ENCODE results near the gene ARSJ. TPM values are rescaled to one million over a fixed set of nuclear protein-coding genes. Genes with fewer than 3 reads are reported as not detected.
"Not testable (repeated sequence)": the region's sequence is repeated elsewhere in the genome, so short reads cannot be mapped to it uniquely, and the experiment has no call there.

The ARSJ gene
- total and polyA plus RNA-seq, 9 donors: 2.4 to 6.9 (median 4.3) TPM

DNA sequence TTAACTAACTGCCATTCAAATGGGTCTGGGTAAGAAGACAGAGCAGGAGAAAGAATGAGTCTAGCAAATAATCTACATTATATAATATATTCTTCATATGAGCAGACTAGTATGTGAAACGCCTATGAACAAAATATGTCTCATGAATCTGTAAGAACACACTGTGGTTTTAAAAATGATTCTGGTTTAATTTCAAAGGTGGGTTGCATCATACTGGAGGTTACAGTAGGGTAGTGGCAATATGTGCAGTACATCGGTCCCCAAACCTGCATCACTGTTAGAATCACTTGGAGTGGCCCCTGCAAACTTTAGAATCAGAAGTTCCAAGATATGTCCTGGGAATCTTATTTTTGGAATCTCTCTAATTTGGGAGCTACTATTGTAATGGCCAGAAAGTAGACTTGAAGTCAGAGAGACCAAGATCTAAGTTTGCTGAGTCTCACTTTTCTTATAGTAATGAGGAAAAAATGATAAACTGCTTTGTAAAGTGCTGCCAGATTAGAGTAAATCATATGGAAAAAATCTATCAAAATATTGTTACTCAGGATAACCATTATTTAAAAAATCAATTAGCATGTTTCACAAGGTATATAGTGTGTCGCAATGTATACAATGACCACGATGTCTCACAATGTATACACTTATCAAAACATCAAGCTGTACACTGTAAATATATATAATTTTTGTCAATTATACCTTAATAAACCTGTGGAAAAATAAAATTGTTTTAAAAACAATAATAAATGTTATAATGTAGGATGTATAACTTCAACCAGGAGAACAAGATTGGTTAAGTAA lies 37.9 kb upstream of the ARSJ start:
- DNase-seq: no peak
- H3K27me3 ChIP-seq (ENCODE audit: control insufficient read depth, insufficient read depth, low read length): no peaks in the 10 kb centered on the region
- no peaks in the 10 kb centered on the region for H3K4me1 ChIP-seq (ENCODE audit: control insufficient read depth, insufficient read depth, low read length)
- no peaks in the 10 kb centered on the region for H3K36me3 ChIP-seq (ENCODE audit: control insufficient read depth, insufficient read depth, low read length)
- WGBS (ENCODE audit: insufficient coverage): 100% methylated on average over 1 of the region's 4 CpGs
- no peak overlapping the region for H3K27ac ChIP-seq (ENCODE audit: low read length)
- H3K4me3 ChIP-seq (ENCODE audit: low read length): no peak overlapping the region
- H3K9me3 ChIP-seq (replicated peaks; ENCODE audit: control insufficient read depth, low read depth, low read length): no peaks in the 10 kb centered on the region

DNA sequence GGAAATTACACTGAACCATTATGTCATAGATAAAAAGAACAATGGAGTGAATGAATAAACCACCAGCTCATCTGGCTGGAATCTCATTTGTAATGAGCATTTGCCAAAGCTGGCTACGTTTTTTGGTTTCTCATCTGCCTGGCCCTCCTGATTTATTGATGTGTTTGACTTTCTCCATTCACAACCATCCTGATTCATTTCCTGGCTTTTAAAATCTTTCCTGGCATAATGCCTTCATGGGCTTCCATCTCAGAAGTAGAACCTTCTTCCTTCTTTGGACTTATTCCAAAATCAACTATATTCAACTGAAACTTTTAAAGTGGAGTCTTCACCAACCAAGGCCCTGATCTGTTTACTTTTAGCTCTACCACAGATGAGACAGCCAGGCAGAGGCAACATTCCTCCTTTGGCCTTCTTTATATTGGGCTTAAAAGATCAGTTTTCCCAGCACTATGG lies 36.0 kb upstream of the ARSJ start:
- Histone ChIP-seq H3K36me3 (ENCODE audit: control insufficient read depth, insufficient read depth, low read length) (no peaks in the 10 kb centered on the region), H3K27me3 (ENCODE audit: control insufficient read depth, insufficient read depth, low read length) (no peaks in the 10 kb centered on the region), H3K4me3 (ENCODE audit: low read length) (no peak overlapping the region), H3K9me3 (replicated peaks; ENCODE audit: control insufficient read depth, low read depth, low read length) (no peaks in the 10 kb centered on the region), H3K27ac (ENCODE audit: low read length) (no peak overlapping the region), H3K4me1 (ENCODE audit: control insufficient read depth, insufficient read depth, low read length) (no peaks in the 10 kb centered on the region)
- WGBS (ENCODE audit: insufficient coverage): 100% methylated on average over 1 of the region's 1 CpG
- no peak for DNase-seq

DNA sequence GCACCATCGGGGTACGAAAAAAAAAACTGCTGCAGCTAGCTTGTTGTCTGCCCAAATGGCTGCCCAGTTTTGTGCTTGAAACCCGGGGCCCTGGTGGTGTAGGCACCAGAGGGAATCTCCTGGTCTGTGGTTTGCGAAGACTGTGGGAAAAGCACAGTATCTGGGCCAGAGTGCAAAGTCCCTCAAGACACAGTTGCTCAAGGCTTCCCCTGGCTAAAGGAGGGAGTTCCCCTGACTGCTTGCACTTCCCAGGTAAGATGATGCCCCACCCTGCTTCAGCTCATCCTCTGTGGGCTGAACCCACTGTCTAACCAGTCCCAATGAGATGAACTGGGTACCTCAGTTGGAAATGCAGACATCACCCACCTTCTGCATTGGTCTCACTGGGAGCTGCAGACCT lies 33.8 kb upstream of the ARSJ start:
- H3K27ac ChIP-seq (ENCODE audit: low read length); H3K27me3 ChIP-seq (ENCODE audit: control insufficient read depth, insufficient read depth, low read length); H3K36me3 ChIP-seq (ENCODE audit: control insufficient read depth, insufficient read depth, low read length); H3K4me1 ChIP-seq (ENCODE audit: control insufficient read depth, insufficient read depth, low read length); H3K9me3 ChIP-seq (replicated peaks; ENCODE audit: control insufficient read depth, low read depth, low read length); H3K4me3 ChIP-seq (ENCODE audit: low read length); DNase-seq: not testable (repeated sequence)
- 100% methylated on average over 4 of the region's 4 CpGs for WGBS (ENCODE audit: insufficient coverage)

DNA sequence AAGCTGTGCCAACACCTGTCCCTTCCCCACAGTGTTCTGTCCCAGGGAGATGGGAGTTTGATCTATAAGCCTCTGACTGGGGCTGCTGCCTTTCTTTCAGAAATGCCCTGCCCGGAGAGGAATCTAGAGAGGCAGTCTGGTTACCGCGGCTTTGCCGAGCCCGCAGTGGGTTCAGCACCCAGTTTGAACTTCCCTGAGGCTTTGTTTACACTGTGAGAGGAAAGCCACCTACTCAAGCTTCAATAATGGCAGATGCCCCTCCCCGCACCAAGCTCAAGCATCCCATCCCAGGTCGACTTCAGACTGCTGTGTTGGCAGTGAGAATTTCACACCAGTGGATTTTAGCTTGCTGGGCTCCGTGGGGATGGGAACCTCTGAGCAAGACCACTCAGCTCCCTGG lies 33.3 kb upstream of the ARSJ start:
- no peaks in the 10 kb centered on the region for H3K36me3 ChIP-seq (ENCODE audit: control insufficient read depth, insufficient read depth, low read length)
- H3K4me3 ChIP-seq (ENCODE audit: low read length): no peak overlapping the region
- WGBS (ENCODE audit: insufficient coverage): 76% methylated on average over 6 of the region's 8 CpGs
- no peak for DNase-seq
- H3K27ac ChIP-seq (ENCODE audit: low read length): no peak overlapping the region
- H3K4me1 ChIP-seq (ENCODE audit: control insufficient read depth, insufficient read depth, low read length): no peaks in the 10 kb centered on the region
- H3K9me3 ChIP-seq (replicated peaks; ENCODE audit: control insufficient read depth, low read depth, low read length): no peaks in the 10 kb centered on the region
- no peaks in the 10 kb centered on the region for H3K27me3 ChIP-seq (ENCODE audit: control insufficient read depth, insufficient read depth, low read length)

DNA sequence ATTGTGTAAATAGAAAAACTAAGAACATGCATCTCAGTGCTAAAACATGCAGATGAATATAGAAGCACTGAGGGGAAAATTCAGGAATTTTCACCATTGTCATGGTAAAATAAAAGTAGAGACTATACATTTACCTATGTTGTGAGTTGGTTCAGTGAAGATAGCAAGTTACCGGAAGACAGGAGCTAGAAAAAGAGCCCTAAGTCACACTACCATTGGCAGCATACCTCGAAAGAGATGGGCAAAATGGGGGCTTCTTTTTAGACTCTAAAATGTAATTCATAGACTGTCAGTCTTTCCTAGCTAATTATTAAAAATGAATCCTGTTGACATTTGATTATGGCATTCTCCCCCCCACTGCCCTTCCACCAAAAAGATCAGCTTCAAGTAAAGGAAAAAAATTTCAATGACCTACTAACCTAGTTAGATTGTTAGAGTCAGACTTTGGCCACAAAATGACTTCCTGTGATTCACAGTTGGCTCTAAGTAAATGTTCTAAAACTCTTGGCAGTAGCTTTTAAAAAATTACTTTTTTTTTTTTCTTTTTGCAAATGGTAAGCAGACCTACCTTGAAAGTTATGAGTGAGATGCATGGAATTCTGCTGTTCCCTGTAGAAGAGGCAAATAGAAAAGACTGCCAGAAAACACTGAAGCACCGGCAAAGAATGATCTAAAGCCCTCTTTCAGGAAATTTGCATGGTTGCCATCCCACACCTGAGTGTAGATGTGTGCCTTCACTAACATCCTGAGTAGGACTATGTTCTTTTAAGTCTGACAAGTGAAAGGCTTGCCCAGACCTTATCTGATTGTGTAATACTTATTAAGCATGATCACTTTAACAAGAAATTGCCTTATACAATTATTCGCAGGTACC lies 26.4 kb upstream of the ARSJ start:
- no peaks in the 10 kb centered on the region for H3K36me3 ChIP-seq (ENCODE audit: control insufficient read depth, insufficient read depth, low read length)
- H3K4me3 ChIP-seq (ENCODE audit: low read length): no peak overlapping the region
- H3K27me3 ChIP-seq (ENCODE audit: control insufficient read depth, insufficient read depth, low read length): no peaks in the 10 kb centered on the region
- no CpG with 5 or more reads among the region's 4 CpGs for WGBS (ENCODE audit: insufficient coverage)
- DNase-seq: peak; percentile 85
- no peaks in the 10 kb centered on the region for H3K9me3 ChIP-seq (replicated peaks; ENCODE audit: control insufficient read depth, low read depth, low read length)
- H3K27ac ChIP-seq (ENCODE audit: low read length): no peak overlapping the region
- no peaks in the 10 kb centered on the region for H3K4me1 ChIP-seq (ENCODE audit: control insufficient read depth, insufficient read depth, low read length)

DNA sequence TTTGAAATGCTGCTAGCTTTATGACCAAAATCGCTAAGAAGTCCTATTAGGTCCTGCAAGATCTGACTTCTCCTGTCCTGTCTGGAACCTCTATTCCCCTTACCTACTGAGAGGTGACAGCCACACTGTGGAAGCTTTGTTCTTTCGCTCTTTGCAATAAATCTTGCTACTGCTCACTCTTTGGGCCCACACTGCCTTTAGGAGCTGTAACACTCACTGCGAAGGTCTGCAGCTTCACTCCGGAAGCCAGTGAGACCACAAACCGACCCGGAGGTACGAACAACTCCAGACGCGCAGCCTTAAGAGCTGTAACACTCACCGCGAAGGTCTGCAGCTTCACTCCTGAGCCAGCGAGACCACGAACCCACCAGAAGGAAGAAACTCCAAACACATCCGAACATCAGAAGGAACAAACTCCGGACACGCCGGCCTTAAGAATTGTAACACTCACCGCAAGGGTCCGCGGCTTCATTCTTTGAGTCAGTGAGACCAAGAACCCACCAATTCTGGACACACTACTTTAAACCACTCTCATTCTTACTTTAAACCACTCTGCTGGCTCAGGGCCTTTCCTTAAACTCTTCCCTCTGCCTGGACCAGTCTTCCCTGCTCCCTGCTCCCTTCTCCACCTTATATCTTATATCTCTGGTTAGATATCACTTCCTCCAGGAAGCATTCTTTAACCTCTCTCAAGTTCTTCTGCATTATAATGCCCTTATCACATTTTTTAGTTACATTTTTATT lies 25.2 kb upstream of the ARSJ start:
- H3K4me3 ChIP-seq (ENCODE audit: low read length); H3K4me1 ChIP-seq (ENCODE audit: control insufficient read depth, insufficient read depth, low read length); H3K36me3 ChIP-seq (ENCODE audit: control insufficient read depth, insufficient read depth, low read length); H3K27me3 ChIP-seq (ENCODE audit: control insufficient read depth, insufficient read depth, low read length); H3K27ac ChIP-seq (ENCODE audit: low read length); DNase-seq; H3K9me3 ChIP-seq (replicated peaks; ENCODE audit: control insufficient read depth, low read depth, low read length): not testable (repeated sequence)
- 77% methylated on average over 16 of the region's 20 CpGs for WGBS (ENCODE audit: insufficient coverage)

DNA sequence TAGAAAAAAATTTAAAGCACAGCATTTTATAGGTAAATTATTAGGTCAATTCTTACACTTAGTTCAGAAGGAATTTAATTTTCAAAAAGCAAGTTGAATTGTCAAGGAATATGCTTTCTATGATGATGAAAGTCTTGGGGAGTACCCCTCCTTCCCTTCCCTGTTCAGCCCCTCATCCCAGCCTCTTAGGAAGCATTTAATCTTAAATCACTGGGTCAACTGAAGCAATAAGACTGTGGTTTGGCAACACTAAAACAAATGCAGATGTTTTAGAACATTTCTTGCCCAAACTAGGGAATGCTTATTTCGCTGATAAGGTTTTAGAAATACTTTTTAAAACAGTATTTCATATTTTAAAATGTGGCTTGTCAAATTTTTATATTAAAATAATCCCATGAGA lies 19.1 kb upstream of the ARSJ start:
- H3K4me1 ChIP-seq (ENCODE audit: control insufficient read depth, insufficient read depth, low read length): peaks cover 3% of the 10 kb centered on the region
- DNase-seq: peak; percentile 88
- no CpG with 5 or more reads among the region's 1 CpG for WGBS (ENCODE audit: insufficient coverage)
- no peaks in the 10 kb centered on the region for H3K36me3 ChIP-seq (ENCODE audit: control insufficient read depth, insufficient read depth, low read length)
- no peak overlapping the region for H3K27ac ChIP-seq (ENCODE audit: low read length)
- H3K9me3 ChIP-seq (replicated peaks; ENCODE audit: control insufficient read depth, low read depth, low read length): no peaks in the 10 kb centered on the region
- H3K4me3 ChIP-seq (ENCODE audit: low read length): no peak overlapping the region
- H3K27me3 ChIP-seq (ENCODE audit: control insufficient read depth, insufficient read depth, low read length): no peaks in the 10 kb centered on the region

DNA sequence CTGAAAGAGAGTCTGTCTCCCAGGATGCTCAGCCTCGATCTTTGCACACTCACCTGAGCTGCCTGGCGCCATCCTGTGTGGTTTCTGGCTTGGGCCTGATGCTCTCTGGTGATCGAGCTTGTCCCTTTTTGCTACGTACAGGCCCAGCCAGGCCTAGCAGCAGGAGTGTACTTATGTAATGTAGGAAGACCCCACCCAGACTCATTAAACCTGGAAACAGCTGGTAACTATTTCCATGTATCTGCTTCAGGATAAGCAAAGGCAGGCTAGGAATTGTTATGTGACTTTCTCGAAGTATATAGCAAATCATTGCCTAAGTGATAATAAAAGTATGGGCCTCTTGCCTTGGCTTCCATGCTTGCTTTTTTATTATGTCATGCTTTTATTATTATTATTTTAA lies 18.6 kb upstream of the ARSJ start:
- WGBS (ENCODE audit: insufficient coverage): 75% methylated on average over 2 of the region's 5 CpGs
- Histone ChIP-seq H3K9me3 (replicated peaks; ENCODE audit: control insufficient read depth, low read depth, low read length) (no peaks in the 10 kb centered on the region), H3K27ac (ENCODE audit: low read length) (peak overlapping the region; percentile 68), H3K36me3 (ENCODE audit: control insufficient read depth, insufficient read depth, low read length) (no peaks in the 10 kb centered on the region), H3K4me3 (ENCODE audit: low read length) (no peak overlapping the region), H3K4me1 (ENCODE audit: control insufficient read depth, insufficient read depth, low read length) (peaks cover 3% of the 10 kb centered on the region), H3K27me3 (ENCODE audit: control insufficient read depth, insufficient read depth, low read length) (no peaks in the 10 kb centered on the region)
- DNase-seq: peak; percentile 85

DNA sequence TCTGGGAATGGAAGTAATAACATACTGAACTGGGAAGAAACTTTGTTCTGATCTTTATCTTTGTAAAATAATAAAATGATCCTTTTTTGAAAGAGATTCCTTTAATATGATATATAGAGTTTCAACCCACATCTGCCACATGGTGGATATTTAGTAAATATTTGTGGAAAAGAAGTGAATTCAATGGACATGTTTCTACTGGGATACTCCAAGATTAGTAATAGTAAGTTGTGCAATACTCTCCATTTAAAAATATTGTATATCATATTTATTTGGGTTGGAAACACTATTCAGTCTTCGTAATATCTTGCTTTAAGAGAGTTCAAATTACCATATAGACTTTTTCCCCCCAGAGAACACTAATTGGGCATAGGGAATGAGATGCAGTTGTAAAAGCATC lies 17.8 kb upstream of the ARSJ start:
- DNase-seq: no peak
- Histone ChIP-seq H3K36me3 (ENCODE audit: control insufficient read depth, insufficient read depth, low read length) (no peaks in the 10 kb centered on the region), H3K9me3 (replicated peaks; ENCODE audit: control insufficient read depth, low read depth, low read length) (no peaks in the 10 kb centered on the region), H3K4me3 (ENCODE audit: low read length) (no peak overlapping the region), H3K27ac (ENCODE audit: low read length) (no peak overlapping the region), H3K27me3 (ENCODE audit: control insufficient read depth, insufficient read depth, low read length) (no peaks in the 10 kb centered on the region), H3K4me1 (ENCODE audit: control insufficient read depth, insufficient read depth, low read length) (peaks cover 3% of the 10 kb centered on the region)
- no CpG with 5 or more reads among the region's 1 CpG for WGBS (ENCODE audit: insufficient coverage)
